CD4-positive, alpha-beta T cell (primary cell): ENCODE data around the gene GJB3. TPM values are rescaled to one million over a fixed set of nuclear protein-coding genes. Genes with fewer than 3 reads are reported as not detected.

Source experiments
- ATAC-seq: fragments of 200-7000 bp; cut with Tn5 transposase; one replicate; pipeline ENCODE4 v1.10.0; 2022; ENCODE audit warnings: mild to moderate bottlenecking; ENCODE audit not compliant: poor library complexity
- CTCF ChIA-PET: fragments of 350-600 bp; sonication (Branson Sonifier 250); formaldehyde crosslinking; loops from one replicate; lab custom pipeline; 2021; ENCODE audit warnings: antibody characterized with exemption, inconsistent platforms; lab: Charles Lee
- POLR2A ChIA-PET: fragments of 350-600 bp; sonication (Branson Sonifier 250); formaldehyde crosslinking; loops from one replicate; lab custom pipeline; 2021; ENCODE audit warnings: antibody characterized with exemption, inconsistent platforms; lab: Charles Lee
- DNase-seq, 14 experiments: peaks; one replicate each; pipeline ENCODE4 v3.0.0-alpha.2; 2013 to 2020; ENCODE audit warnings: mixed read lengths in 2 of 14
- H3K27ac ChIP-seq, 2 donors: one replicate each; pipeline versions ENCODE4 v1.5.1 to v1.7.0; 2013; ENCODE audit warnings: low read length in 2 of 2, low read depth in 1 of 2, mild to moderate bottlenecking in 1 of 2
- H3K27me3 ChIP-seq, 2 experiments: 1 replicate in 1 of 2; 2 replicates in 1 of 2; pipeline versions ENCODE4 v1.6.1 to v1.7.0; 2013; ENCODE audit warnings: low read length in 2 of 2, control low read depth in 1 of 2, mild to moderate bottlenecking in 1 of 2, moderate library complexity in 1 of 2; ENCODE audit not compliant: insufficient read depth in 2 of 2, control insufficient read depth in 1 of 2
- H3K36me3 ChIP-seq: one replicate; pipeline ENCODE4 v1.6.1; 2013; ENCODE audit warnings: low read length, control low read depth; ENCODE audit not compliant: insufficient read depth
- H3K4me1 ChIP-seq: one replicate; pipeline ENCODE4 v1.6.1; 2013; ENCODE audit warnings: low read length, control low read depth; ENCODE audit not compliant: insufficient read depth
- H3K4me3 ChIP-seq: one replicate; pipeline ENCODE4 v1.5.1; 2013; ENCODE audit warnings: mild to moderate bottlenecking, low read length, moderate library complexity
- H3K9me3 ChIP-seq, 2 experiments: 1 replicate in 1 of 2; 2 replicates in 1 of 2; pipeline versions ENCODE4 v1.6.1 to v1.7.0; 2013; ENCODE audit warnings: low read length in 2 of 2, mild to moderate bottlenecking in 2 of 2, control low read depth in 1 of 2, moderate library complexity in 1 of 2; ENCODE audit not compliant: control insufficient read depth in 1 of 2, insufficient read depth in 1 of 2
- H3K27ac Mint-ChIP-seq: one replicate; pipeline ENCODE4 v1.8.0; 2020; ENCODE audit warnings: mixed read lengths
- H3K27me3 Mint-ChIP-seq: one replicate; pipeline ENCODE4 v1.8.0; 2021; ENCODE audit warnings: mixed read lengths
- H3K36me3 Mint-ChIP-seq: one replicate; pipeline ENCODE4 v1.8.0; 2021; ENCODE audit warnings: low read depth, mixed read lengths
- H3K4me1 Mint-ChIP-seq: one replicate; pipeline ENCODE4 v1.8.0; 2021; ENCODE audit warnings: low read depth, mixed read lengths
- H3K4me3 Mint-ChIP-seq: one replicate; pipeline ENCODE4 v1.8.0; 2020; ENCODE audit warnings: mild to moderate bottlenecking, mixed read lengths
- H3K9me3 Mint-ChIP-seq: one replicate; pipeline ENCODE4 v1.8.0; 2020; ENCODE audit warnings: mixed read lengths
- intact Hi-C, 2 experiments: fragments of 100-400 bp; cut with DNase I in 1 of 2; cut with micrococcal nuclease in 1 of 2; formaldehyde crosslinking; loops; one replicate each; pipeline versions ENCODE4 v1.15.1 to v1.9.0; 2023 to 2025; cut with DNase I, micrococcal nuclease
- total RNA-seq, 174 experiments: library from RNA in 2 of 174; stranded (reverse) in 2 of 174; gene quantifications; one replicate each; pipeline ENCODE4 v1.2.3 and lab custom pipeline; 2021 to 2026
- TF ChIP-seq, protein P1 (sequence below): fragments of 200-600 bp; IDR thresholded peaks from one replicate; pipeline ENCODE4 v1.8.0; 2022; ENCODE audit warnings: antibody characterized with exemption, mild to moderate bottlenecking

Gene GJB3
- total RNA-seq, 2 experiments from 2014 or later = not detected

DNA sequence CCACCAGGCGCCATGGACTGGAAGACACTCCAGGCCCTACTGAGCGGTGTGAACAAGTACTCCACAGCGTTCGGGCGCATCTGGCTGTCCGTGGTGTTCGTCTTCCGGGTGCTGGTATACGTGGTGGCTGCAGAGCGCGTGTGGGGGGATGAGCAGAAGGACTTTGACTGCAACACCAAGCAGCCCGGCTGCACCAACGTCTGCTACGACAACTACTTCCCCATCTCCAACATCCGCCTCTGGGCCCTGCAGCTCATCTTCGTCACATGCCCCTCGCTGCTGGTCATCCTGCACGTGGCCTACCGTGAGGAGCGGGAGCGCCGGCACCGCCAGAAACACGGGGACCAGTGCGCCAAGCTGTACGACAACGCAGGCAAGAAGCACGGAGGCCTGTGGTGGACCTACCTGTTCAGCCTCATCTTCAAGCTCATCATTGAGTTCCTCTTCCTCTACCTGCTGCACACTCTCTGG is 3.8 kb downstream of the GJB3 start:
- TF ChIP-seq, protein P1, sequence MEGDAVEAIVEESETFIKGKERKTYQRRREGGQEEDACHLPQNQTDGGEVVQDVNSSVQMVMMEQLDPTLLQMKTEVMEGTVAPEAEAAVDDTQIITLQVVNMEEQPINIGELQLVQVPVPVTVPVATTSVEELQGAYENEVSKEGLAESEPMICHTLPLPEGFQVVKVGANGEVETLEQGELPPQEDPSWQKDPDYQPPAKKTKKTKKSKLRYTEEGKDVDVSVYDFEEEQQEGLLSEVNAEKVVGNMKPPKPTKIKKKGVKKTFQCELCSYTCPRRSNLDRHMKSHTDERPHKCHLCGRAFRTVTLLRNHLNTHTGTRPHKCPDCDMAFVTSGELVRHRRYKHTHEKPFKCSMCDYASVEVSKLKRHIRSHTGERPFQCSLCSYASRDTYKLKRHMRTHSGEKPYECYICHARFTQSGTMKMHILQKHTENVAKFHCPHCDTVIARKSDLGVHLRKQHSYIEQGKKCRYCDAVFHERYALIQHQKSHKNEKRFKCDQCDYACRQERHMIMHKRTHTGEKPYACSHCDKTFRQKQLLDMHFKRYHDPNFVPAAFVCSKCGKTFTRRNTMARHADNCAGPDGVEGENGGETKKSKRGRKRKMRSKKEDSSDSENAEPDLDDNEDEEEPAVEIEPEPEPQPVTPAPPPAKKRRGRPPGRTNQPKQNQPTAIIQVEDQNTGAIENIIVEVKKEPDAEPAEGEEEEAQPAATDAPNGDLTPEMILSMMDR = no peak
- no peak for ATAC-seq
- Mint-ChIP-seq H3K9me3 (no peaks in the 10 kb centered on the region), H3K4me1 (peaks cover 5% of the 10 kb centered on the region), H3K27me3 (peaks cover 57% of the 10 kb centered on the region), H3K4me3 (no peak overlapping the region), H3K27ac (no peak overlapping the region), H3K36me3 (no peaks in the 10 kb centered on the region)
- peaks cover 13% of the 10 kb centered on the region for H3K4me1 ChIP-seq
- no peaks in the 10 kb centered on the region for H3K36me3 ChIP-seq
- ChIA-PET POLR2A (no interaction called here), CTCF (no interaction called here)
- no peak for DNase-seq
- no peak overlapping the region for H3K4me3 ChIP-seq
- peaks cover 20 to 43% of the 10 kb centered on the region in 2 experiments for H3K27me3 ChIP-seq
- no peak overlapping the region for H3K27ac ChIP-seq
- H3K9me3 ChIP-seq = peaks cover 0 to 4% of the 10 kb centered on the region in 2 experiments
- intact Hi-C loops = no loop called here

DNA sequence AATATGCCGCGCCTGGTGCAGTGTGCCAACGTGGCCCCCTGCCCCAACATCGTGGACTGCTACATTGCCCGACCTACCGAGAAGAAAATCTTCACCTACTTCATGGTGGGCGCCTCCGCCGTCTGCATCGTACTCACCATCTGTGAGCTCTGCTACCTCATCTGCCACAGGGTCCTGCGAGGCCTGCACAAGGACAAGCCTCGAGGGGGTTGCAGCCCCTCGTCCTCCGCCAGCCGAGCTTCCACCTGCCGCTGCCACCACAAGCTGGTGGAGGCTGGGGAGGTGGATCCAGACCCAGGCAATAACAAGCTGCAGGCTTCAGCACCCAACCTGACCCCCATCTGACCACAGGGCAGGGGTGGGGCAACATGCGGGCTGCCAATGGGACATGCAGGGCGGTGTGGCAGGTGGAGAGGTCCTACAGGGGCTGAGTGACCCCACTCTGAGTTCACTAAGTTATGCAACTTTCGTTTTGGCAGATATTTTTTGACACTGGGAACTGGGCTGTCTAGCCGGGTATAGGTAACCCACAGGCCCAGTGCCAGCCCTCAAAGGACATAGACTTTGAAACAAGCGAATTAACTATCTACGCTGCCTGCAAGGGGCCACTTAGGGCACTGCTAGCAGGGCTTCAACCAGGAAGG is 4.3 kb downstream of the GJB3 start:
- TF ChIP-seq, protein P1 = no peak
- H3K36me3 Mint-ChIP-seq = no peaks in the 10 kb centered on the region
- no peak overlapping the region for H3K4me3 ChIP-seq
- H3K27me3 ChIP-seq = peaks cover 20 to 37% of the 10 kb centered on the region in 2 experiments
- no peak overlapping the region for H3K4me3 Mint-ChIP-seq
- H3K9me3 ChIP-seq = peaks cover 0 to 4% of the 10 kb centered on the region in 2 experiments
- H3K27ac ChIP-seq = no peak overlapping the region
- no peak for DNase-seq
- H3K4me1 Mint-ChIP-seq = peaks cover 5% of the 10 kb centered on the region
- ChIA-PET CTCF (no interaction called here), POLR2A (no interaction called here)
- peaks cover 13% of the 10 kb centered on the region for H3K4me1 ChIP-seq
- H3K27ac Mint-ChIP-seq = no peak overlapping the region
- H3K36me3 ChIP-seq = no peaks in the 10 kb centered on the region
- intact Hi-C loops = no loop called here
- no peak for ATAC-seq
- H3K27me3 Mint-ChIP-seq = peaks cover 56% of the 10 kb centered on the region
- H3K9me3 Mint-ChIP-seq = no peaks in the 10 kb centered on the region

- ATAC-seq (no peak), DNase-seq (no peak)
- no peak overlapping the region for H3K27ac Mint-ChIP-seq
- Histone ChIP-seq H3K4me1 (peaks cover 13% of the 10 kb centered on the region), H3K36me3 (no peaks in the 10 kb centered on the region), H3K9me3 (peaks cover 0 to 4% of the 10 kb centered on the region in 2 experiments), H3K27me3 (peaks cover 18 to 35% of the 10 kb centered on the region in 2 experiments), H3K4me3 (no peak overlapping the region), H3K27ac (no peak overlapping the region)
- H3K4me3 Mint-ChIP-seq = no peak overlapping the region
- TF ChIP-seq, protein P1 = no peak
- CTCF ChIA-PET = interaction anchor here (1.0 to 1.5 kb wide), 3 partner anchors 67 to 983 kb away, joined by 3 to 8 read pairs (median 6); partner anchors contain the start of gene CLSPN
- peaks cover 54% of the 10 kb centered on the region for H3K27me3 Mint-ChIP-seq
- no peaks in the 10 kb centered on the region for H3K36me3 Mint-ChIP-seq
- H3K4me1 Mint-ChIP-seq = peaks cover 5% of the 10 kb centered on the region
- no peaks in the 10 kb centered on the region for H3K9me3 Mint-ChIP-seq
- POLR2A ChIA-PET = no interaction called here
- intact Hi-C loops = loop anchor here (1.0 to 2.0 kb wide), 5 partner anchors 66 to 513 kb away; no protein-coding TSS in a partner anchor
Observed at GRCh38 chr1:34785875-34786470, 5.0 kb downstream of the GJB3 start.
